ENCODE measurements around the gene DPP3. TPM values are rescaled to one million over a fixed set of nuclear protein-coding genes. Genes with fewer than 3 reads are reported as not detected.
A peak's percentile ranks its signal among the peaks of the same experiment; 100 is the strongest.
"Not testable (repeated sequence)": the region's sequence is repeated elsewhere in the genome, so short reads cannot be mapped to it uniquely, and the experiment has no call there.

The DPP3 gene
- total and polyA plus RNA-seq, 4 donors, result 10.9 to 41.0 (median 27.3) TPM

GRCh38 chr11:66543263-66544107, 63.3 kb downstream of the DPP3 start:
- Histone ChIP-seq H3K9me3 (ENCODE audit: control insufficient read depth in 4 of 4, low read length in 3 of 4) (no peaks in the 10 kb centered on the region), H3K27ac (ENCODE audit: low read depth in 1 of 2, low read length in 2 of 2) (peak overlapping the region in 1 of 2 donors; percentile 33), H3K27me3 (ENCODE audit: control insufficient read depth in 4 of 4, insufficient read depth in 4 of 4, low read length in 3 of 4) (no peaks in the 10 kb centered on the region), H3K36me3 (ENCODE audit: control insufficient read depth in 4 of 4, insufficient read depth in 3 of 4, low read depth in 1 of 4, low read length in 3 of 4) (peaks cover 0 to 26% (median 4%) of the 10 kb centered on the region in 4 donors), H3K9ac (ENCODE audit: low read depth in 1 of 2, low read length in 2 of 2) (no peak overlapping the region), H3K4me1 (ENCODE audit: control insufficient read depth in 4 of 4, insufficient read depth in 4 of 4, low read length in 3 of 4) (peaks cover 5 to 12% (median 8%) of the 10 kb centered on the region in 4 donors), H3K4me3 (ENCODE audit: low read depth in 1 of 3, low read length in 3 of 3) (no peak overlapping the region)
- peak in 1 of 2 donors; percentile 22 for TF ChIP-seq RAD21 (IDR thresholded peaks at IDR 0.05)
- TF ChIP-seq FOXA2 (IDR thresholded peaks at IDR 0.05), result no peak
- 61% methylated on average over 26 of the region's 26 CpGs for WGBS
- DNase-seq (ENCODE audit: low spot score), result peak; percentile 62

- H3K9me3 ChIP-seq (ENCODE audit: control insufficient read depth in 4 of 4, low read length in 3 of 4); H3K9ac ChIP-seq (ENCODE audit: low read depth in 1 of 2, low read length in 2 of 2); H3K27ac ChIP-seq (ENCODE audit: low read depth in 1 of 2, low read length in 2 of 2); H3K27me3 ChIP-seq (ENCODE audit: control insufficient read depth in 4 of 4, insufficient read depth in 4 of 4, low read length in 3 of 4); DNase-seq (ENCODE audit: low spot score): not testable (repeated sequence)
- 78% methylated on average over 14 of the region's 14 CpGs for WGBS
- H3K4me1 ChIP-seq (ENCODE audit: control insufficient read depth in 4 of 4, insufficient read depth in 4 of 4, low read length in 3 of 4), result peaks cover 5 to 12% (median 8%) of the 10 kb centered on the region in 4 donors
- H3K36me3 ChIP-seq (ENCODE audit: control insufficient read depth in 4 of 4, insufficient read depth in 3 of 4, low read depth in 1 of 4, low read length in 3 of 4), result peaks cover 0 to 15% (median 4%) of the 10 kb centered on the region in 4 donors
- H3K4me3 ChIP-seq (ENCODE audit: low read depth in 1 of 3, low read length in 3 of 3), result peak overlapping the region; percentile 60 to 84 (median 70)
Observed at GRCh38 chr11:66544952-66545351, 64.7 kb downstream of the DPP3 start.

- H3K9ac ChIP-seq (ENCODE audit: low read depth in 1 of 2, low read length in 2 of 2), result peak within 1 kb of the TSS; percentile 68 to 74
- peak within 1 kb of the TSS; percentile 24 to 50 for H3K27ac ChIP-seq (ENCODE audit: low read depth in 1 of 2, low read length in 2 of 2)
- TF ChIP-seq HNF4G (IDR thresholded peaks at IDR 0.05), result no peak
- TF ChIP-seq FOXA1 (IDR thresholded peaks at IDR 0.05), result no peak
- peak; percentile 64 for TF ChIP-seq MAX (IDR thresholded peaks at IDR 0.05)
- no peak for TF ChIP-seq EGR1 (IDR thresholded peaks at IDR 0.05; ENCODE audit: low read depth in 2 of 2)
- no peak for TF ChIP-seq FOXA2 (IDR thresholded peaks at IDR 0.05)
- peak in 1 of 2 donors; percentile 26 for TF ChIP-seq RAD21 (IDR thresholded peaks at IDR 0.05)
- peak; percentile 77 for TF ChIP-seq SP1 (IDR thresholded peaks at IDR 0.05)
- no peak for TF ChIP-seq ATF3 (IDR thresholded peaks at IDR 0.05)
- TF ChIP-seq NR2F2 (IDR thresholded peaks at IDR 0.05), result no peak
- peak in 1 of 2 donors; percentile 7 for TF ChIP-seq HNF4A (conservative IDR thresholded peaks at IDR 0.05)
- TF ChIP-seq JUND (IDR thresholded peaks at IDR 0.05), result no peak
- TF ChIP-seq REST (IDR thresholded peaks at IDR 0.05), result peak; percentile 50
- TF ChIP-seq CTCF (IDR thresholded peaks at IDR 0.05; ENCODE audit: low read depth, low read length, missing input control), result no peak
- TF ChIP-seq ZBTB33 (IDR thresholded peaks at IDR 0.05), result no peak
- TF ChIP-seq RXRA (IDR thresholded peaks at IDR 0.05), result no peak
- TF ChIP-seq TAF1 (conservative IDR thresholded peaks at IDR 0.05), result no peak
- TF ChIP-seq YY1 (IDR thresholded peaks at IDR 0.05), result peak; percentile 50
- TF ChIP-seq GABPA (IDR thresholded peaks at IDR 0.05 in 1 of 2, conservative IDR thresholded peaks at IDR 0.05 in 1 of 2), result peak in 1 of 2 donors; percentile 75
- DNase-seq (ENCODE audit: low spot score), result peak; percentile 94
- H3K9me3 ChIP-seq (ENCODE audit: control insufficient read depth in 4 of 4, low read length in 3 of 4), result no peaks in the 10 kb centered on the region
- H3K36me3 ChIP-seq (ENCODE audit: control insufficient read depth in 4 of 4, insufficient read depth in 3 of 4, low read depth in 1 of 4, low read length in 3 of 4), result peaks cover 0 to 12% (median 4%) of the 10 kb centered on the region in 4 donors
- no peaks in the 10 kb centered on the region for H3K27me3 ChIP-seq (ENCODE audit: control insufficient read depth in 4 of 4, insufficient read depth in 4 of 4, low read length in 3 of 4)
- H3K4me3 ChIP-seq (ENCODE audit: low read depth in 1 of 3, low read length in 3 of 3), result peak within 1 kb of the TSS; percentile 60 to 84 (median 70)
- WGBS, result under 1% methylated on average over 71 of the region's 71 CpGs
- peaks cover 5 to 12% (median 8%) of the 10 kb centered on the region in 4 donors for H3K4me1 ChIP-seq (ENCODE audit: control insufficient read depth in 4 of 4, insufficient read depth in 4 of 4, low read length in 3 of 4)
Observed at GRCh38 chr11:66545701-66546367, 65.6 kb downstream of the DPP3 start, which contains the start of gene ZDHHC24. ZDHHC24 (minus strand) TSS chr11:66546048; CDS start chr11:66546003, 45 bp downstream.
